ENCODE results near the gene LRRC4C. TPM values are rescaled to one million over a fixed set of nuclear protein-coding genes. Genes with fewer than 3 reads are reported as not detected.

Gene LRRC4C
- polyA plus RNA-seq, 1 donor, result 3.9 TPM

- no peak for DNase-seq
- WGBS (ENCODE audit: insufficient coverage, low lambda C conversion rate), result no CpG with 5 or more reads among the region's 4 CpGs
- Histone ChIP-seq H3K27ac (ENCODE audit: low read length) (no peak overlapping the region), H3K4me3 (ENCODE audit: low read length) (no peak overlapping the region), H3K27me3 (ENCODE audit: control insufficient read depth, insufficient read depth, low read length) (no peaks in the 10 kb centered on the region), H3K9me3 (ENCODE audit: control insufficient read depth, low read depth, low read length) (no peaks in the 10 kb centered on the region), H3K36me3 (ENCODE audit: control insufficient read depth, insufficient read depth, low read length) (no peaks in the 10 kb centered on the region), H3K4me1 (ENCODE audit: control insufficient read depth, insufficient read depth, low read length) (no peaks in the 10 kb centered on the region)
Observed at GRCh38 chr11:40445391-40445790, 1014.1 kb downstream of the LRRC4C start.

- H3K27me3 ChIP-seq (ENCODE audit: control insufficient read depth, insufficient read depth, low read length), result no peaks in the 10 kb centered on the region
- no peaks in the 10 kb centered on the region for H3K36me3 ChIP-seq (ENCODE audit: control insufficient read depth, insufficient read depth, low read length)
- no peaks in the 10 kb centered on the region for H3K9me3 ChIP-seq (ENCODE audit: control insufficient read depth, low read depth, low read length)
- WGBS (ENCODE audit: insufficient coverage, low lambda C conversion rate), result no CpG with 5 or more reads among the region's 1 CpG
- no peak overlapping the region for H3K4me3 ChIP-seq (ENCODE audit: low read length)
- no peak for DNase-seq
- H3K4me1 ChIP-seq (ENCODE audit: control insufficient read depth, insufficient read depth, low read length), result no peaks in the 10 kb centered on the region
- no peak overlapping the region for H3K27ac ChIP-seq (ENCODE audit: low read length)
Observed at GRCh38 chr11:40444151-40444550, 1015.3 kb downstream of the LRRC4C start.

- Histone ChIP-seq H3K4me3 (ENCODE audit: low read length) (no peak overlapping the region), H3K9me3 (ENCODE audit: control insufficient read depth, low read depth, low read length) (no peaks in the 10 kb centered on the region)
Observed at GRCh38 chr11:40435344-40435743, 1024.1 kb downstream of the LRRC4C start.

GRCh38 chr11:40434926-40435325 lies 1024.5 kb downstream of the LRRC4C start:
- no peak overlapping the region for H3K4me3 ChIP-seq (ENCODE audit: low read length)
- no peaks in the 10 kb centered on the region for H3K36me3 ChIP-seq (ENCODE audit: control insufficient read depth, insufficient read depth, low read length)
- H3K9me3 ChIP-seq (ENCODE audit: control insufficient read depth, low read depth, low read length), result no peaks in the 10 kb centered on the region
- no peaks in the 10 kb centered on the region for H3K4me1 ChIP-seq (ENCODE audit: control insufficient read depth, insufficient read depth, low read length)
- 100% methylated on average over 1 of the region's 2 CpGs for WGBS (ENCODE audit: insufficient coverage, low lambda C conversion rate)
- no peak overlapping the region for H3K27ac ChIP-seq (ENCODE audit: low read length)
- no peak for DNase-seq
- no peaks in the 10 kb centered on the region for H3K27me3 ChIP-seq (ENCODE audit: control insufficient read depth, insufficient read depth, low read length)

More at GRCh38 chr11:40435344-40435743, 1024.1 kb downstream of the LRRC4C start:
- DNase-seq, result no peak
- Histone ChIP-seq H3K4me1 (ENCODE audit: control insufficient read depth, insufficient read depth, low read length) (no peaks in the 10 kb centered on the region), H3K36me3 (ENCODE audit: control insufficient read depth, insufficient read depth, low read length) (no peaks in the 10 kb centered on the region), H3K27me3 (ENCODE audit: control insufficient read depth, insufficient read depth, low read length) (no peaks in the 10 kb centered on the region), H3K27ac (ENCODE audit: low read length) (no peak overlapping the region)

GRCh38 chr11:40432358-40432757 lies 1027.1 kb downstream of the LRRC4C start:
- Histone ChIP-seq H3K27me3 (ENCODE audit: control insufficient read depth, insufficient read depth, low read length) (no peaks in the 10 kb centered on the region), H3K9me3 (ENCODE audit: control insufficient read depth, low read depth, low read length) (no peaks in the 10 kb centered on the region), H3K4me1 (ENCODE audit: control insufficient read depth, insufficient read depth, low read length) (no peaks in the 10 kb centered on the region), H3K4me3 (ENCODE audit: low read length) (no peak overlapping the region), H3K27ac (ENCODE audit: low read length) (no peak overlapping the region), H3K36me3 (ENCODE audit: control insufficient read depth, insufficient read depth, low read length) (no peaks in the 10 kb centered on the region)
- 100% methylated on average over 2 of the region's 2 CpGs for WGBS (ENCODE audit: insufficient coverage, low lambda C conversion rate)
- DNase-seq, result no peak

GRCh38 chr11:40425168-40425567 lies 1034.3 kb downstream of the LRRC4C start:
- no CpG with 5 or more reads among the region's 1 CpG for WGBS (ENCODE audit: insufficient coverage, low lambda C conversion rate)
- no peaks in the 10 kb centered on the region for H3K27me3 ChIP-seq (ENCODE audit: control insufficient read depth, insufficient read depth, low read length)
- H3K4me1 ChIP-seq (ENCODE audit: control insufficient read depth, insufficient read depth, low read length), result no peaks in the 10 kb centered on the region
- H3K27ac ChIP-seq (ENCODE audit: low read length), result no peak overlapping the region
- no peak for DNase-seq
- no peak overlapping the region for H3K4me3 ChIP-seq (ENCODE audit: low read length)
- H3K36me3 ChIP-seq (ENCODE audit: control insufficient read depth, insufficient read depth, low read length), result no peaks in the 10 kb centered on the region
- H3K9me3 ChIP-seq (ENCODE audit: control insufficient read depth, low read depth, low read length), result no peaks in the 10 kb centered on the region

GRCh38 chr11:40421208-40421981 lies 1038.1 kb downstream of the LRRC4C start:
- H3K27me3 ChIP-seq (ENCODE audit: control insufficient read depth, insufficient read depth, low read length), result no peaks in the 10 kb centered on the region
- no peaks in the 10 kb centered on the region for H3K9me3 ChIP-seq (ENCODE audit: control insufficient read depth, low read depth, low read length)
- WGBS (ENCODE audit: insufficient coverage, low lambda C conversion rate), result 80% methylated on average over 1 of the region's 6 CpGs
- no peaks in the 10 kb centered on the region for H3K4me1 ChIP-seq (ENCODE audit: control insufficient read depth, insufficient read depth, low read length)
- H3K27ac ChIP-seq (ENCODE audit: low read length), result no peak overlapping the region
- H3K4me3 ChIP-seq (ENCODE audit: low read length), result no peak overlapping the region
- DNase-seq, result no peak
- H3K36me3 ChIP-seq (ENCODE audit: control insufficient read depth, insufficient read depth, low read length), result no peaks in the 10 kb centered on the region

GRCh38 chr11:40417627-40418026 lies 1041.8 kb downstream of the LRRC4C start:
- no peak for DNase-seq
- no peaks in the 10 kb centered on the region for H3K36me3 ChIP-seq (ENCODE audit: control insufficient read depth, insufficient read depth, low read length)
- no CpG with 5 or more reads among the region's 3 CpGs for WGBS (ENCODE audit: insufficient coverage, low lambda C conversion rate)
- H3K9me3 ChIP-seq (ENCODE audit: control insufficient read depth, low read depth, low read length), result no peaks in the 10 kb centered on the region
- no peak overlapping the region for H3K4me3 ChIP-seq (ENCODE audit: low read length)
- no peaks in the 10 kb centered on the region for H3K4me1 ChIP-seq (ENCODE audit: control insufficient read depth, insufficient read depth, low read length)
- H3K27ac ChIP-seq (ENCODE audit: low read length), result no peak overlapping the region
- H3K27me3 ChIP-seq (ENCODE audit: control insufficient read depth, insufficient read depth, low read length), result no peaks in the 10 kb centered on the region

- Histone ChIP-seq H3K9me3 (ENCODE audit: control insufficient read depth, low read depth, low read length) (no peaks in the 10 kb centered on the region), H3K27me3 (ENCODE audit: control insufficient read depth, insufficient read depth, low read length) (no peaks in the 10 kb centered on the region), H3K4me3 (ENCODE audit: low read length) (no peak overlapping the region), H3K27ac (ENCODE audit: low read length) (no peak overlapping the region), H3K4me1 (ENCODE audit: control insufficient read depth, insufficient read depth, low read length) (no peaks in the 10 kb centered on the region), H3K36me3 (ENCODE audit: control insufficient read depth, insufficient read depth, low read length) (no peaks in the 10 kb centered on the region)
- no CpG with 5 or more reads among the region's 1 CpG for WGBS (ENCODE audit: insufficient coverage, low lambda C conversion rate)
- no peak for DNase-seq
Observed at GRCh38 chr11:40407355-40407754, 1052.1 kb downstream of the LRRC4C start.

- Histone ChIP-seq H3K27me3 (ENCODE audit: control insufficient read depth, insufficient read depth, low read length) (no peaks in the 10 kb centered on the region), H3K36me3 (ENCODE audit: control insufficient read depth, insufficient read depth, low read length) (no peaks in the 10 kb centered on the region), H3K9me3 (ENCODE audit: control insufficient read depth, low read depth, low read length) (no peaks in the 10 kb centered on the region), H3K4me1 (ENCODE audit: control insufficient read depth, insufficient read depth, low read length) (no peaks in the 10 kb centered on the region), H3K27ac (ENCODE audit: low read length) (no peak overlapping the region), H3K4me3 (ENCODE audit: low read length) (no peak overlapping the region)
- no peak for DNase-seq
- no CpG with 5 or more reads among the region's 1 CpG for WGBS (ENCODE audit: insufficient coverage, low lambda C conversion rate)
Observed at GRCh38 chr11:40405614-40406013, 1053.8 kb downstream of the LRRC4C start.

- Histone ChIP-seq H3K9me3 (ENCODE audit: control insufficient read depth, low read depth, low read length) (no peaks in the 10 kb centered on the region), H3K27me3 (ENCODE audit: control insufficient read depth, insufficient read depth, low read length) (no peaks in the 10 kb centered on the region), H3K36me3 (ENCODE audit: control insufficient read depth, insufficient read depth, low read length) (no peaks in the 10 kb centered on the region), H3K27ac (ENCODE audit: low read length) (no peak overlapping the region), H3K4me3 (ENCODE audit: low read length) (no peak overlapping the region), H3K4me1 (ENCODE audit: control insufficient read depth, insufficient read depth, low read length) (no peaks in the 10 kb centered on the region)
- no CpG with 5 or more reads among the region's 1 CpG for WGBS (ENCODE audit: insufficient coverage, low lambda C conversion rate)
- DNase-seq, result no peak
Observed at GRCh38 chr11:40403321-40403720, 1056.1 kb downstream of the LRRC4C start.

All from large intestine (tissue), 3 donors.